IPS DF 19.7 (cell line): ENCODE results near the gene ITPKC.
A peak's percentile ranks its signal among the peaks of the same experiment; 100 is the strongest.

Experiments
- DNase-seq: peaks from one replicate; pipeline ENCODE4 v3.0.0-alpha.2; 2013; ENCODE audit warnings: low read depth, low spot score

The ITPKC gene

DNA sequence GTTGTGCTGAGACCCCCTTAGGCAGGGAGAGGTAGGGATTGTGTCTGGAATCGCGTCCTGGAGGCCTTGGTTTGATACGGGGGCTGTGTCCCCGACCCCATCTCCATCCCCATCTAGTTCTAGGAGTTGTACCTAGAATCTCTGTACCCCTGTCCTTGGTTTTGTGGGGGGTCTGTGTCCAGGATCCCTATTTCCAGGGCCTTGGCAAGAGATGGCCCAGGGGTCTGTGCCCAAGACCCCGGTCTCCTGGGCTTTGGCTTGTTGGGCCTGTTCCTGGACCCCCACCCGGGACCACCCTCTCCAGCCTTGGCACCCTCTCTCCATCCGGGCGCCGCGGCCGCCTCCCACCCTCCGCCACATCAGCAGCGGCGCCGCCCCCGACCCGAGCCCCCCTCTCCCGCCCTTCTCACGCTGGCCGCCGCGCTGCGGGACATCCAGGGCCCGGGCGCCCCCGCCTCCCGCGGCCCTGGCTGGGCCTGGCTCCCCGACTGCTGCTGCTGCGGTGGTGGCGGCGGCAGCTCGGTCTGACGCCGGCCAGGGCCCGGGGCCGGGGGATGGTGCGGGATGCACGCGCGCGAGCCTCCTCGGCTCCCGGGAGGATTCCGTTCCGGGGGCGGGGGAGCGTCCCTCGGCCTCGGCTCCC, 26.7 kb upstream of the ITPKC start, which contains the start of gene NUMBL:
NUMBL (minus strand) TSS at position 602 of the 643 bp plus-strand sequence; CDS start at position 434, 168 bp downstream.
- no peak for DNase-seq

DNA sequence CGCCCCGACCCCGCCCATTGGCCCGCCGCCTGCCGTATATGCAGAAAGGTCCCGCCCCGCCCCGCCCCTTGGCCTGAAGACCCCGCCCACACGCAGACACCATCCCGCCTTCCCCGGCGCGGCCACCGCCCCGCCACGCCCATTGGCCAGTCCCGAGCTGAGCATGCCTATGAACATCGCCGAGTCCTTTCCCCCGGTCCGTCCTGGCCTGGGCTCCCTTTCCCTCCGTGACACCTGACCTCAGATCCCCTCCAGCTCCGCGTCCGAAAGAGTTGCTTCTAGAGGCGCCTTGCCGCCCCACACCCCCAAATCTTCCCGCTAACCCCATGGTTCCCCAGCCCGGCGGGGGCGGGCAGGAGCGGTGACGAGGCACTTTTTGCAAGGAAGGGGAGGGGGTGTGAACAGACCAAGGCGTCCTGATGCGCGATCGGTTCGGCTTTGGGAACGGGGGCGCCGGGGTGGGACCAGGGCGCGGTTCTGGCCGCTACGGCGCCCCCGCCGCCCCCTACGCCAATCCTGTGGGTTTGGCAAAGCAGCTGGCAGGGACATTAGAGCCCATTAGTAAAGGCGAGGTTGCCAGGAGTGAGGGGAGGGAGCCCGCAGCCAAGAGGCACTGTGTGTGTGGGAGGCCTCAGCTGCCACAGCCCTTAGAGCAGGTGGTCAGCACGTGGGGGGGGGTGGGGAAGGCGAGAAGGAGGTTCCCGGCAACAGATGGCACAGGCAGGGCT, 26.1 kb upstream of the ITPKC start:
- DNase-seq: peak; percentile 56

DNA sequence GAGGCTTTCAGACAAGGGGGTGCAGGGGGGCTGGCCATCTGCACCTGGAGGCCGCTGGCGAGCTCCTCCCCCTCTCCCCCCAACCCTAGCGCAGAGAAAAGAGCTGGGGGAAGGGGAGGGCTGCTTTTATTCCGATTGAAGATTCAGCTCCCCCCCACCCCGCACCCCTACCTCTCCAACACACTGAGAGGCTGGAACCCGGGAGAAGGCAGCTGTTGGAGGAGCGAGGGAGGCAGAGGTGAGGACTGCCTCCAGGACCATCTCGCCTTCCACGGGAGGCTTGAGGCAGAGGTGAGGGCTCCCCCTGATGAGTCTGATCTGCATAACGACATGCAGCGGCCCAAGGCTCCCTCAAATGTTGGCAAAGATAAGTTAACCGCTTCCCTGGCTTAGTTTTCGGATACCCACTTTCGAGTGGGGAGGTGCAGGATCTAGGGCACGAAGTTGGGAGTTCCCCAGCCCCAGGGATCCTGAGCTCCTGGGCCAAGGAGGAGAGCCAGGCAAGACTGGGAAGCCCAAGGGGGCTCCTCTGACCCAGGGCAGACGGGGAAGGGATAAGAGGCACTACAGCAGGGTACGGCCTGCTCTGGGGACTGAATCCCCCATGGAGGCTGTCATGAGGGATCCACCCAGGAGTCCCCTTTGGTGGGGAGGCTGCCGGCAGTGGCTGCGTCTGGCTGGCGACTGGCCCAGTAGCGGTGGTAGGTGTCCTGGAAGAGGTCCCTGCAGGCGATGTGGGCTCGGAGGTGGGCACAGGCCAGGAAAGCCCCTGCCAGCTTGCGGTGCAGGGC, 25.3 kb upstream of the ITPKC start:
- DNase-seq: no peak

DNA sequence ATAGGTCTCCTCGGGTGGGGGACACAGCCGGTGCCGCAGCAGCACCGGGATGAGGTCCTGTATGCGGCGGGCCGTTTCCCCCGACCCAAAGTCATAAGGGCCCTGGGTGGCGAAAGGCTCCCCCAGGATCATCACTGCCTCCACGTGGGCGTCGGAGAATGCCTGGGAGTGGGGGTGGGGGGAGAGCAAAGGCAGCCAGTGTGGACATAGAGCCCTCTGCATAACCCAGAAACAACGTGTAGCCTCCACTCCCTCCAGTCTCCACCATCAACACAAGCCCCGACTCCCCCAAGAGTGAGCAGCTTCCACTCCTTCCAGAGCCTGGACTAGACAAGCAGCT, 24.7 kb upstream of the ITPKC start:
- DNase-seq: no peak

DNA sequence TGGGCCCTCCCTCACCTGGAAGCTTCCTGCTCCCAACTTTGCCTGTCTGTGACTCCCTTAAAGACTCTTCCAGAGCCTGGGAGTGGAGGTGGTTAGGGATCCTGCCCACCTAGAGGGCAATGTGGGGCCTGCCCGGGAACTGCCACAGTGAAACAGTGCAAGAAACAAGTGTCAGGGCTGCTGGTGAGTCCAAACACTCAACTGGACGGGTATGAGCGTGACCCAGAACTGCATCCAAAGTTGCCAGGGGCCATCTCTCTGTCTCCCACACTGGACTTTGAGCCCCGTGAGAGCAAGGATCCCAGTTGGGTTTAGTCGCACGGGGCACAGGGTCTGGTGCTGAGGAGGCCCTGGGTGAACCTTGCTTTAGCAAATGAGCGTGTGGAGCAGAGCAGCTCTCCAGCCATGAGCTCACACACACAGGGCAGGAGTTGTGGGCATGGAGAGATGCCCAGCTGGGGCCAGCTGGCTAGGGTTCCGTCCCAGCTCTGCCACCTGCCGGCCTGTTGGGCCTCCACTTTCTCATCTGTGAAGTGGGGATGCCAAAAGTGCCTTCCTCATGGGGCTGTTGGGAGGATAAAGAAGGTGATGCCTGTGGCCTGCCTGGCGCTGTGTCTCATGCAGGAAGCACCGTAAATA, 23.6 kb upstream of the ITPKC start:
- DNase-seq: no peak

DNA sequence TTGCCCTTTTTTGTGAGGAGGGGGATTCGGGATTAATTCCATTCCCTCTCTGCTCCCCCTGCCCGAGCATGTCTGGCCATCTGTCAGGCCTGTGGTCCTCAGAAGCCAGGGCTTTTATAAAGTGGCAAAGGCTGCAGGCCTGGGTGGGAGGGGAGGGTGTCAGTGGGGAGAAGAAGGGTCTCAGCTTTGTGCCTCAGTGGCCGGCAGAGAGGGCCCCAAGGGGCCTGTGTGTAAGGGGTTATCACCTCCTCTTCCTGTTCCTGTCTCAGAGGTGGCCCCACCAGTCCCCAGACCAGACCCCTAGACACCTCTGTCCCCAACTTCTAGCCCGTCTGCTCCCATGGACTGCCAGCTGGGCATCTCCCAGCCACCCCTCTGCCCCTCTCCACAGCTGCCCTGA, 23.0 kb upstream of the ITPKC start:
- DNase-seq: no peak

DNA sequence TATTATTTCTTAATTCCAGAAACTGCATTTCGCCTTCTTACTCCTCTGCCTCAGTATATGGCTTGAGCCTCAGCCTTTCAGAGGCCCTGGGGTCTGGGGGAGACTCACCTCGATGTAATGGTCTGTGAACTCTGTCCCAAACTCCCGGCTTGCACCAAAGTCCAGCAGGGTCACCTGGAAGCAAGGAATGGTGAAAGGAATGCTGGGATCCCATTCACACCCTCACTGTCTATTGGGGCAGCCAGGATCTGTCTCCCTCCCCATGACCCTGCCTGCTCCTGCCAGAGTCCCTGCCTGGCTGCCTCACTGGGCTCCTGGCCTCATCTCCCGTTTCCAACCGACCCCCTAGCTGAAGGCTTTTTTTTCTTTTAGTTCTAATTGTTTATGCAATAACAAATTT, 21.0 kb upstream of the ITPKC start:
- DNase-seq: no peak

DNA sequence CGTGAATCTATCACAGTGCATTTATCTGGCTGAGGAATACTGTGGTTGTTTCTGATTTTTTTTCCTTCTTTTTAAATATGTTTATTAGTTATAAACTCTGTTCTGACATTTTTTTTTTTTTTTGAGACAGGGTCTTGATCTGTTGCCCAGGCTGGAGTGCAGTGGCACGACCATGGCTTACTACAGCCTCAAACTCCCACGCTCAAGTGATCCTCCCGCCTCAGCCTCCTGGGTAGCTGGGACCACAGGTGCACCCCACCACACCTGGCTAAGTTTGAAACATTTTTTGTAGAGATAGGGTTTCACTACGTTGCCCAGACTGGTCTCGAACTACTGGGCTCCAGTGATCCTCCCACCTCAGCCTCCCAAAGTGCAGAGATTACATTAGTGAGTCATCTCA, 19.9 kb upstream of the ITPKC start:
- no peak for DNase-seq

DNA sequence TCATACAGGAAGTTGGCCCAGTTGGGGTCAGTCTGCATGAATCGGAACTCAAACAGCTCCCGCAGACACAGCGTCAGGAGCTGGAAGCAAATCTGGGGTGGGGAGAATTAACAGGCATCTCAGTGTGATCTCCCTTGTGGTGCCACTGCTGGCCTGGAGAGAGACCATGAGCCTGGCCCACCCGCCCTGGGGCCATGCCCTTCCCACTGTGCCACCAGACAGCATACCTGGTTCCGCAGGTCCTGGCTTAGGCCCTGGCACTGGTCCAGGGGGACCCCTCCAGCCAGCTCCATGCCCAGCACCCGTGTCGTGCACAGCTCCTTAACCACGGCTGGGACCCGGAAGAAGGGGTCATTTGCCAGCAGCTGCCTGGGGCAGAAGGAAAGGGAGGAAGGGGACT, 16.8 kb upstream of the ITPKC start:
- DNase-seq: no peak

DNA sequence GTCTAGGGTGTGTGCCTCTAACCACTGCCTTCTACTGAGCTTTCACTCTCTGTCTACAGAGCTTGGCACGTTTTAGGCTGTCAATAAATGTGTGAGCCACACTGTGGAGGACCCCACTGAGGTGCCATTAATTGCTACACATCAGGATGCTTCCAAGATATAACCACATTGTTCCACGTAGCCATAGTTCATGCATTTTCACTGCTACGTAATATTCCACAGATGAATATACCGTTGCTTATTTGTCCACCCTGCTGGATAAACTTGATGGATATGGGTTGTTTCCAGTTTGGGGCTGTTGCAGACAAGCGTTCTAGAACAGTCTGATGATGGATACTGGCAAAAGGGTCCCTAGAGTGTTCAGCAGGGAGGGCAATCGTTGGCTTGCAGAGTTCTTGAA, 15.2 kb upstream of the ITPKC start:
- no peak for DNase-seq

DNA sequence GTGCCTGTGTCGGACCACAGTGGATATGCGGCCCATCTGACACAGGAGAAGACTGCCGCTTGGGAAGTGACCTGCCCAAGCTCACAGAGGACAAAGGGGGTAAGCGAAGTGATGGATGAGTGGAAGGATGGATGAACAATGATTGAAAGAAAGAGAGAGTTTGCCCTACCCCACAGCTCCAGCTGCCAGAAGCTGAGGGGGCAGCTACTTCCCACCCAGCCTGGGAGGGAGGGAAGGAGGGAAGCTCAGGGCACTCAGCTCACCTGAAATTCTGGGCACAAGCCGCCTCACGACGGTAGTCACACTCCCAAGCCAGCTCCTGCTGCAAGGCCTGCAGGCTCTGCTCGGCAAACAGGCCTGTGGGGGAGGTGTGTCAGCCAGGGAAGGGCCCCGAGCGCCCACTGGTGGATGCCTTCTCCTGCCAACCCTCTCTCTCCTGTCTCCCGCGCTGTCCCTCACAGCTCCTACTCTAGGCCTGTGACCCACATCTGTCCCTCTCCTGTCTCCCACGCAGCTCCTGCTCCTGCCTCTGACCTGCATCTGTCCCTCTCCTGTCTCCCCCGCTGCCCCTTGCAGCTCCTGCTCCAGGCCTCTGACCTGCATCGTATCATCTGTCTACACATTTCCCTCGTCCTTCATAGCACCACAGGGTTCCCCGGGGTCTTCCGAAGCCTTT, 14.4 kb upstream of the ITPKC start:
- DNase-seq: no peak

DNA sequence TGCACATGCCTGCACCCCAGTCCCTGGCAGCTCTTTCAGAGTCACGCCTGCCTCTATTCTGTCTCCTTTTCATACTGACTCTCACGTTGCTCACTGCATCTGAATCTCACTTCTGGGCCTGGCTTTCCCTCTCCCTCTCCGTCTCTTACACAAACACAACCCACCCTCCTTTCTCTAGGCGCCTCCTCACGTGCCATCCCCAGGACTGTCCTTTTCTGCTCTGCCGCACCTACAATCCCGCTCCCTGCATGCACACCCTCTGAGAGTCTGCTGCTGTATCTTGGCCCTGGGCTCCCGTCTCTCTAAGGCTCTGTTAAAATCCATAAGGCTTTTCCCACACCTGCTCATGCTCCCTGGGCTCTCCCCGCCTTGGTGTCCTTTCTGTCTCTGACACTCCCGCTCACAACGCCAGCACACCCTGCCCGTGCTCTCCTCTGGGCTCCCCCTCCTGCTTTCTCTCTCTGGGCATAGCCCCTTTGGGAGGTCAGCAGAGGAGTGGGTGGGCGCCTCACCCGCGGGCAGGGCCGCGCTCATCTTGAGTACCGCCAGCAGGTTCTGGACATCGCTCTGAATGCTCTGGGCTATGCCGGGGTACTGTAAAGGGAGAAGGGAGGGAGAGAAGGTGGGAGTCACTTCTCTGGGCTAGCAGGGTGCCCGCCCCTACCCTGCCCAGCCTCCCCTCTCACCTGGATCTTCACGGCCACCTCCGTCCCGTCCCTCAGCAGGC, 13.7 kb upstream of the ITPKC start:
- no peak for DNase-seq

DNA sequence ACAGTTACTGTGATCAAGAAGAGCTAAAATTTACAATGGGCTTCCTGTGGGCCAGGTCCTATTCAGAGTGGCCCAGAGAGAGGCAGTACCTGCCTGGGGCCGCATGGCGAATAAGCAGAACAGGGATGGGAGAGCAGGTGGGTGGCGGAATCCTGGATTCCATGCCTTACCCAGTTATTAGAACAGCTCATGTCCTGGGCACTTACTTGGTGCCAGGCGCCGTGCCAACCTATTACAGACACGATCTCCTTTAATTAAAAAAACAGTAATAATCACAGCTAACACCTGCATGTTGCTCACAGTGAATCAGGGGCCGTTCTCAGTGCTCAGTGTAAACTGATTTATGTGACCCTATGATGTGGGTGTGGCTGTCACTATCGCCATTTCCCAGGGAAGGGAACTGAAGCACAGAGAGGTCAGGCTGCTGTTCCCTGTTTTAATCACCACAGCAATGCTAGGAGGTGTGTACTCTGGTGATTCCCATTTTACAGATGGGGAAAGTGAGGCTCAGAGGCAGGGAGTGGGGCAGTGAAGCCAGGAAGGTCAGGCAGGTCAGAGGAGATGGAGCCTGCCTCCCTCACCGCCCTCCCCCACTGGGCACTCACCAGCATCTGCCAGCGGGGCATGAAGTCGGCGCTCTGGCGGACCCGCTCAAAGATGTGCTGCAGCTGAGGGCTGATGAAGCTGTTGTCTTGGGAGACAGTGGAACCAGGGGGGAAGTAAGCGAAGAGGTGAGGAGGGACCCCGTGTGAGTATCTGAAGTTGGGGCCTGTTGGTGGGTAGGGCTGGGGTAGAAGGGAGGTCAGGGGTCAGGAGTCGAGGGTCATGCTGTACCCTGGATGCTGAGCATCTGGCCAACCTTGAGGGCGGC, 12.2 kb upstream of the ITPKC start:
- no peak for DNase-seq

DNA sequence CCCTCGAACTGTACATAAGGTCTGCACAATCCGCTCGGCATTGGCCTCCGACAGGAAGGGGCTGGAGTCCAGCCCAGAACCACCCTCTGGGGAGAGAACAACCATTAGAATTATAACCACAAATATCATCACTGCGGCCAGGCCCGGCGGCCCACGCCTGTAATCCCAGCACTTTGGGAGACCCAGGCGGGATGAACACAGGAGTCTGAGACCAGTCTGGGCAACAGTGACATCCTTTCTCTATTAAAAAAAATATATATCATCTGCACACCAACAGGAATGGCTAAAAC, 11.6 kb upstream of the ITPKC start:
- DNase-seq: no peak

DNA sequence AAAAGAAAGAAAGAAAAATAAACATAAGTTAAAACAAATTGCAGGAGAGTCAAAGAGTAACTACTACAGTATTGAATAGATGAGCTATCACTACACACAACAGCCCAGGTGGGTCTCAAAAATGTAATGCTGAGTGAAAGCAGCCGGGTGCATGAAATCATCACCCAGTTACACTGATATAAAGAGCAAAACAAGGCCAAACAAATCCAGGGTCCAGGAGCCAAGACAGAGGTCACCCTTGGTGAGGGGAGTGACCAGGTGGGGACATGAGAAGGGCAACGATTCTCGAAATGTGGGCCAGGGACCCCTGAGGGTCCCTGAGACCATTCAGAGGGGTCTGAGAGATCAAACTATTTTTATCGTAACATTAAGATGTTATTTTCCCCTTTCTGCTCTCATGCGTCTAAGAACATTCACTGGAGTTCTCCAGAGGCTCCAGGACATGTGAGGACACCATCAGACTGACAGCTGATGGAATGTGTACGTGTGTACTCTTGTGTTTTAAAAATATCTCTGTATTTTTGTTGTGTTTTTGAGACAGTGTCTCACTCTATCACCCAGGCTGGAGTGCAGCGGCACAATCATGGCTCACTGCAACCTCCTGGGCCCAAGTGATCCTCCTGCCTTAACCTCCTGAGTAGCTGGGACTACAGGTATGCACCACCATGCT, 10.8 kb upstream of the ITPKC start:
- DNase-seq: no peak

DNA sequence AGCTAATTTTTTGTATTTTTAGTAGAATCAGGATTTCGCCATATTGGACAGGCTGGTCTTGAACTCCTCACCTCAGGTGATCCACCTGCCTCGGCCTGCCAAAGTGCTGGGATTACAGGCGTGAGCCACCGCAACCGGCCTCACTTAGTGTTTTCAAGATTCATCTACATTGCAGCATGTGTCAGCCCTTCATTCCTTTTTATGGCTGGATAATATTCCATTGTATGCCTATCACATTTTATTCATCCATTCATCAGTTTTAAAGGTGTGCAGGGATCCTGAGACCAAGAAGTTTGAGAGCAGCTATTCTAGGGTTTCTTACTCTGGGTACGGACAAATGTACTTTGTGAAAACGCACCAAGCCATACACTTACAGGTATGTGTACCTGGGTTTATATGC, 9.3 kb upstream of the ITPKC start:
- DNase-seq: no peak

DNA sequence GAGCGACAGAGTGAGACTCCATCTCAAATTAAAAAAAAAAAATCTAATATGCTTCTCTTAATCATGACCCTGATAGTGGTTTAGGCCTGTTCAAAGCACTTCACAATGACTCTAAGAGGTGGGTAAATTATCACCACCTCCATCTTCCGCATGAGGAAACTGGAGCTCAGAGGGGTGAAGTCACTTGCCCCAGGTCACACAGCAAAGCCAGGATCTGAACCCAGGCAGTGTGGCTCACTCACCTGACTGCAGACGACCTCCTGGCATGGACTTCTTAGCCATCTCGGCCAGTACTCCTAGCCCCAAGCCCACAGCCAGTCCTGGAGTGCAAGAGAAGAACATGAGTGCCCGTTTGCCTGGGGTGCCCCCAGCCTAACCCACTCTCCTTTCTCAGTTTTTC, 7.1 kb upstream of the ITPKC start:
- DNase-seq: no peak

DNA sequence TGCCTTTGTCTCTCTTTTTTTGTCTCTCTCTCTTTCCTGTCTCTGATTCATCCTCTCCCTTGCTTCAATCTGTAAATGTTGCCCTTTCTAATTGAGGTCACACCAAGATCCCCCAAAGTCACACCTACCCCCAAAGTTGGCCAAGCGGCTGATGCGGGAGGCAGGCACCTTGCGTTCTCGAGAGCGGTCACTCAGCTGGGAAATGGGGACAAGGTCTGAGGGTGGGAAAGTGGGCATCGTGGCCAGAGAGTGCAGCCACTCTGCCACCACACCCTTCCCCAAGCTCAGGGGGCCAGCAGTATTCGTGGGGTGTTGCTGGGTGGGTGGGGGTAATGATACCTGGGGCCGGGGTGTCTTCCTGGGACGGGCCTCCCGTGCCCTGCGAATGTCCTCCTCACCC, 3.0 kb upstream of the ITPKC start:
- no peak for DNase-seq

DNA sequence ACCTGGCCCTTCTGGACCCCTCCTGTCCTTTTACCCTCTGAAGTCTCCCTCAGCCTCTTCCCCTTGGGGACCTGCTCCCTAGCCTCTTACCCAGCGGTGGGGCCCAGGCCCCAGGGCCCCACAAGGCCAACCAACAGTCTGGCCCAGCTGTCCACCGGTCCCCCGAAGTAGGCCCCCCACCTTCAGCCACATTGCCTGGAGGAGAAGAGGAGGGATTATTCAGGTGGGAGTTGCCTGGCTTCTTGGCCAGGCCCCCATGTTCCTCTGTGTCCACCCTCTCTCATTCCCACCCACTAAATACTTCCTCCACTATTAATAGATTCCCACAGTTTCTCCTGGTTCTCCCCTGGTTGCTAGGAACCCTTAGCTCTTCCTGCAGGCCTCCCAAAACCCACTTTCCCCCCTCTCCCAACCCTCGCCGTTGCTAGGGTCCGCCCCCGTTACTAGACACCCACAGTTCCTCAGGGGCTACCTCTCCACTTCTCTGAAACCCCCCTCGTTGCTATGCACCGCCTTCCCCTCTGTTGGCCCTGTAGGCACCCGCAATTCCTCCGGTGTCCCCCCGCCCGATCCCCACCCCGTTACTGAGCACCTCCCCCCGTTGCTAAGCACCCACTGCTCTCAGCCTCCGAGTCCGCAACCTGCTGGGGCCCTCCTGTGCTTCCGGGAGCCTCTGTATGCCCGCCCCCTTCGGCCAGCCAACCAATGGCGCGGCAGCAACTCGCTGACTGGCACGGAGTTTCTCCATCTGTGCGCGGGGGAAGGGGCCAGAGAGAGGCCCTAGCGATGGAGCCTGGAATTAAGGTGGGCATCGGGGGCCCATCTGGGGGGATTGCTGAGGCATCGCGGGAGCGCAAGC, 2.2 kb upstream of the ITPKC start:
- no peak for DNase-seq
